K562 (cell line): ENCODE measurements around the gene RNF222. TPM values are rescaled to one million over a fixed set of nuclear protein-coding genes. Genes with fewer than 3 reads are reported as not detected.

Experiments used
- AFF4 ChIP-seq: sonication (generic); formaldehyde crosslinking; IDR thresholded peaks from 2 replicates; pipeline ENCODE4 v1.8.0; 2023; ENCODE audit warnings: mild to moderate bottlenecking, missing genetic modification reagents
- CHD7 ChIP-seq: fragments of 200-600 bp; sonication (generic); IDR thresholded peaks from one replicate; pipeline ENCODE4 v1.6.1; 2012; ENCODE audit warnings: mild to moderate bottlenecking, low read depth, low read length, inconsistent platforms
- HNRNPLL ChIP-seq: fragments of 200-400 bp; formaldehyde crosslinking; IDR thresholded peaks from 2 replicates; pipeline ENCODE4 v1.6.1; 2017; ENCODE audit warnings: low read length, low read depth, mild to moderate bottlenecking; ENCODE audit not compliant: poor library complexity, severe bottlenecking
- KAT2B ChIP-seq: IDR thresholded peaks from one replicate; pipeline ENCODE4 v1.6.1; 2012; ENCODE audit warnings: low read depth, mild to moderate bottlenecking, control low read depth, inconsistent platforms, low read length, moderate library complexity
- MBD1 ChIP-seq: fragments of 250-450 bp; sonication (Bioruptor Pico); IDR thresholded peaks from 2 replicates; pipeline ENCODE4 v1.8.0; 2022; ENCODE audit warnings: inconsistent platforms
- NR1H2 ChIP-seq: sonication (generic); formaldehyde crosslinking; IDR thresholded peaks from 2 replicates; pipeline ENCODE4 v1.4.0; 2020; ENCODE audit warnings: mild to moderate bottlenecking, missing genetic modification reagents
- RCOR1 ChIP-seq, 2 experiments: IDR thresholded peaks; 2 replicates each; pipeline ENCODE4 v1.6.1; 2012; ENCODE audit warnings: low read depth in 2 of 2, low read length in 2 of 2, borderline replicate concordance in 1 of 2, improper control_type of control experiment in 1 of 2
- SMAD4 ChIP-seq: fragments of 250-450 bp; sonication (Bioruptor Pico); conservative IDR thresholded peaks from 2 replicates; pipeline ENCODE4 v1.8.0; 2021; ENCODE audit warnings: inconsistent platforms, mild to moderate bottlenecking, moderate library complexity
- SMARCA4 ChIP-seq: fragments of 450-650 bp; IDR thresholded peaks from 2 replicates; pipeline ENCODE4 v1.6.1; 2016
- TBL1XR1 ChIP-seq, 2 experiments: IDR thresholded peaks; 2 replicates each; pipeline ENCODE4 v1.6.1; 2012; ENCODE audit warnings: improper control_type of control experiment in 2 of 2, low read length in 2 of 2, mild to moderate bottlenecking in 1 of 2
- polyA plus RNA-seq, 8 experiments: library from polyadenylated mRNA; depleted of rRNA in 4 of 8; stranded (reverse) in 5 of 8; unstranded in 3 of 8; fragments of >200 nt; fragmentation: Nextera tagmentation in 2 of 8; fragmentation: Illumina TruSeq in 1 of 8; extraction: Ambion mirVana in 2 of 8; extraction: Trizol in 1 of 8; gene quantifications; 2 replicates each; pipeline versions ENCODE4 v1.2.1 to v1.2.3, GENCODE V29; 2011 to 2014; ENCODE audit warnings: inconsistent platforms in 1 of 8, missing spikeins in 1 of 8
- total RNA-seq, 7 experiments: library from RNA; depleted of rRNA in 6 of 7; stranded (reverse); fragments of >200 nt in 6 of 7; fragmentation: Illumina TruSeq in 2 of 7; extraction: Trizol in 2 of 7; gene quantifications; 2 replicates each; pipeline versions ENCODE4 v1.2.1 to v1.2.3, GENCODE V29; 2011 to 2021; ENCODE audit warnings: low replicate concordance in 1 of 7

The RNF222 gene
- total and polyA plus RNA-seq, 9 of the 15 experiments (the other 6 are each of a cell fraction or from before 2014, with no cell fraction given), result not detected

GRCh38 chr17:8436169-8436843 lies 38.7 kb upstream of the RNF222 start (continued):
- TF ChIP-seq NR1H2 (CRISPR knock-in tag), result 0 out of 2 replicates have a peak, but pooled peaks have one; percentile 41
- no peak for TF ChIP-seq TBL1XR1 (IDR thresholded peaks at IDR 0.05; ENCODE audit: low read length in 2 of 2)
- no peak for TF ChIP-seq CHD7
- no peak for TF ChIP-seq KAT2B
- no peak; the same call in 1 of the 2 replicates for TF ChIP-seq SMAD4 (CRISPR knock-in tag)
- peak; percentile 73 for TF ChIP-seq SMARCA4
- TF ChIP-seq MBD1, result no peak
- TF ChIP-seq AFF4, result no peak
- peak; percentile 79 for TF ChIP-seq HNRNPLL
- TF ChIP-seq RCOR1 (IDR thresholded peaks at IDR 0.05; ENCODE audit: borderline replicate concordance in 1 of 2, low read depth in 2 of 2, low read length in 2 of 2), result peak in 1 of 2 experiments; percentile 78; a peak in 2 of 4 replicates
